ENCODE measurements around the gene DCST1.

Gene DCST1

GRCh38 chr1:155035936-155036335, 2.3 kb downstream of the DCST1 start:
- DNase-seq (ENCODE audit: low read depth, low spot score), result no peak
- H3K4me1 ChIP-seq (ENCODE audit: control insufficient read depth, insufficient read depth, low read length), result no peaks in the 10 kb centered on the region; the same call in 1 of the 2 replicates
- no CpG with 5 or more reads among the region's 2 CpGs for WGBS (ENCODE audit: insufficient coverage, insufficient read length)
- no peaks in the 10 kb centered on the region for H3K36me3 ChIP-seq (ENCODE audit: control insufficient read depth, insufficient read depth, low read length)
- H3K9me3 ChIP-seq (ENCODE audit: control insufficient read depth, insufficient read depth, low read length), result no peaks in the 10 kb centered on the region
- no peak overlapping the region for H3K27ac ChIP-seq (ENCODE audit: low read length)
- H3K4me3 ChIP-seq (ENCODE audit: low read length), result no peak overlapping the region
- H3K27me3 ChIP-seq (ENCODE audit: control insufficient read depth, insufficient read depth, low read length), result no peaks in the 10 kb centered on the region

GRCh38 chr1:155037043-155037442, 3.4 kb downstream of the DCST1 start:
- Histone ChIP-seq H3K4me3 (ENCODE audit: low read length) (no peak overlapping the region), H3K27me3 (ENCODE audit: control insufficient read depth, insufficient read depth, low read length) (no peaks in the 10 kb centered on the region), H3K9me3 (ENCODE audit: control insufficient read depth, insufficient read depth, low read length) (no peaks in the 10 kb centered on the region), H3K4me1 (ENCODE audit: control insufficient read depth, insufficient read depth, low read length) (no peaks in the 10 kb centered on the region; the same call in 1 of the 2 replicates), H3K36me3 (ENCODE audit: control insufficient read depth, insufficient read depth, low read length) (no peaks in the 10 kb centered on the region), H3K27ac (ENCODE audit: low read length) (no peak overlapping the region)
- DNase-seq (ENCODE audit: low read depth, low spot score), result no peak
- WGBS (ENCODE audit: insufficient coverage, insufficient read length), result no CpG with 5 or more reads among the region's 3 CpGs

- H3K36me3 ChIP-seq (ENCODE audit: control insufficient read depth, insufficient read depth, low read length), result no peaks in the 10 kb centered on the region
- no peak overlapping the region for H3K4me3 ChIP-seq (ENCODE audit: low read length)
- H3K27me3 ChIP-seq (ENCODE audit: control insufficient read depth, insufficient read depth, low read length), result no peaks in the 10 kb centered on the region
- H3K4me1 ChIP-seq (ENCODE audit: control insufficient read depth, insufficient read depth, low read length), result no peaks in the 10 kb centered on the region; the same call in 1 of the 2 replicates
- DNase-seq (ENCODE audit: low read depth, low spot score), result no peak
- no CpG with 5 or more reads among the region's 6 CpGs for WGBS (ENCODE audit: insufficient coverage, insufficient read length)
- H3K9me3 ChIP-seq (ENCODE audit: control insufficient read depth, insufficient read depth, low read length), result no peaks in the 10 kb centered on the region
- no peak overlapping the region for H3K27ac ChIP-seq (ENCODE audit: low read length)
Measured at GRCh38 chr1:155037851-155038441, 4.3 kb downstream of the DCST1 start.

GRCh38 chr1:155038602-155039307, 5.1 kb downstream of the DCST1 start:
- no peaks in the 10 kb centered on the region for H3K36me3 ChIP-seq (ENCODE audit: control insufficient read depth, insufficient read depth, low read length)
- no peak overlapping the region for H3K4me3 ChIP-seq (ENCODE audit: low read length)
- H3K4me1 ChIP-seq (ENCODE audit: control insufficient read depth, insufficient read depth, low read length), result no peaks in the 10 kb centered on the region; the same call in 1 of the 2 replicates
- no CpG with 5 or more reads among the region's 8 CpGs for WGBS (ENCODE audit: insufficient coverage, insufficient read length)
- H3K9me3 ChIP-seq (ENCODE audit: control insufficient read depth, insufficient read depth, low read length), result no peaks in the 10 kb centered on the region
- H3K27ac ChIP-seq (ENCODE audit: low read length), result no peak overlapping the region
- DNase-seq (ENCODE audit: low read depth, low spot score), result no peak
- no peaks in the 10 kb centered on the region for H3K27me3 ChIP-seq (ENCODE audit: control insufficient read depth, insufficient read depth, low read length)

- no peaks in the 10 kb centered on the region for H3K36me3 ChIP-seq (ENCODE audit: control insufficient read depth, insufficient read depth, low read length)
- no peaks in the 10 kb centered on the region; the same call in 1 of the 2 replicates for H3K4me1 ChIP-seq (ENCODE audit: control insufficient read depth, insufficient read depth, low read length)
- DNase-seq (ENCODE audit: low read depth, low spot score), result no peak
- H3K27ac ChIP-seq (ENCODE audit: low read length), result no peak overlapping the region
- no CpG with 5 or more reads among the region's 4 CpGs for WGBS (ENCODE audit: insufficient coverage, insufficient read length)
- no peaks in the 10 kb centered on the region for H3K27me3 ChIP-seq (ENCODE audit: control insufficient read depth, insufficient read depth, low read length)
- H3K9me3 ChIP-seq (ENCODE audit: control insufficient read depth, insufficient read depth, low read length), result no peaks in the 10 kb centered on the region
- H3K4me3 ChIP-seq (ENCODE audit: low read length), result no peak overlapping the region
Measured at GRCh38 chr1:155039308-155039669, 5.7 kb downstream of the DCST1 start.

- Histone ChIP-seq H3K27me3 (ENCODE audit: control insufficient read depth, insufficient read depth, low read length) (no peaks in the 10 kb centered on the region), H3K4me1 (ENCODE audit: control insufficient read depth, insufficient read depth, low read length) (peaks cover 3% of the 10 kb centered on the region), H3K9me3 (ENCODE audit: control insufficient read depth, insufficient read depth, low read length) (no peaks in the 10 kb centered on the region), H3K36me3 (ENCODE audit: control insufficient read depth, insufficient read depth, low read length) (no peaks in the 10 kb centered on the region), H3K4me3 (ENCODE audit: low read length) (no peak overlapping the region), H3K27ac (ENCODE audit: low read length) (no peak overlapping the region)
- no peak for DNase-seq (ENCODE audit: low read depth, low spot score)
- no CpG with 5 or more reads among the region's 14 CpGs for WGBS (ENCODE audit: insufficient coverage, insufficient read length)
Measured at GRCh38 chr1:155040358-155041093, 6.9 kb downstream of the DCST1 start.

GRCh38 chr1:155042789-155043188, 9.2 kb downstream of the DCST1 start:
- Histone ChIP-seq H3K27ac (ENCODE audit: low read length) (no peak overlapping the region), H3K4me1 (ENCODE audit: control insufficient read depth, insufficient read depth, low read length) (peaks cover 3% of the 10 kb centered on the region), H3K9me3 (ENCODE audit: control insufficient read depth, insufficient read depth, low read length) (no peaks in the 10 kb centered on the region), H3K36me3 (ENCODE audit: control insufficient read depth, insufficient read depth, low read length) (no peaks in the 10 kb centered on the region), H3K27me3 (ENCODE audit: control insufficient read depth, insufficient read depth, low read length) (no peaks in the 10 kb centered on the region), H3K4me3 (ENCODE audit: low read length) (no peak overlapping the region)
- no CpG with 5 or more reads among the region's 5 CpGs for WGBS (ENCODE audit: insufficient coverage, insufficient read length)
- DNase-seq (ENCODE audit: low read depth, low spot score), result no peak

GRCh38 chr1:155043301-155043702, 9.7 kb downstream of the DCST1 start:
- no peaks in the 10 kb centered on the region for H3K9me3 ChIP-seq (ENCODE audit: control insufficient read depth, insufficient read depth, low read length)
- no peaks in the 10 kb centered on the region for H3K27me3 ChIP-seq (ENCODE audit: control insufficient read depth, insufficient read depth, low read length)
- no peaks in the 10 kb centered on the region for H3K36me3 ChIP-seq (ENCODE audit: control insufficient read depth, insufficient read depth, low read length)
- no peak for DNase-seq (ENCODE audit: low read depth, low spot score)
- no peak overlapping the region for H3K27ac ChIP-seq (ENCODE audit: low read length)
- H3K4me1 ChIP-seq (ENCODE audit: control insufficient read depth, insufficient read depth, low read length), result peaks cover 3% of the 10 kb centered on the region
- H3K4me3 ChIP-seq (ENCODE audit: low read length), result no peak overlapping the region
- no CpG with 5 or more reads among the region's 12 CpGs for WGBS (ENCODE audit: insufficient coverage, insufficient read length)

GRCh38 chr1:155043793-155044192, 10.2 kb downstream of the DCST1 start:
- Histone ChIP-seq H3K36me3 (ENCODE audit: control insufficient read depth, insufficient read depth, low read length) (no peaks in the 10 kb centered on the region), H3K27me3 (ENCODE audit: control insufficient read depth, insufficient read depth, low read length) (no peaks in the 10 kb centered on the region), H3K4me3 (ENCODE audit: low read length) (no peak overlapping the region), H3K4me1 (ENCODE audit: control insufficient read depth, insufficient read depth, low read length) (peaks cover 3% of the 10 kb centered on the region; the same call in 1 of the 2 replicates), H3K9me3 (ENCODE audit: control insufficient read depth, insufficient read depth, low read length) (no peaks in the 10 kb centered on the region), H3K27ac (ENCODE audit: low read length) (no peak overlapping the region)
- WGBS (ENCODE audit: insufficient coverage, insufficient read length), result no CpG with 5 or more reads among the region's 3 CpGs
- no peak for DNase-seq (ENCODE audit: low read depth, low spot score)

GRCh38 chr1:155044365-155044764, 10.7 kb downstream of the DCST1 start:
- peaks cover 3% of the 10 kb centered on the region; the same call in 1 of the 2 replicates for H3K4me1 ChIP-seq (ENCODE audit: control insufficient read depth, insufficient read depth, low read length)
- H3K4me3 ChIP-seq (ENCODE audit: low read length), result no peak overlapping the region
- no peak overlapping the region for H3K27ac ChIP-seq (ENCODE audit: low read length)

More at GRCh38 chr1:155044365-155044764, 10.7 kb downstream of the DCST1 start:
- Histone ChIP-seq H3K9me3 (ENCODE audit: control insufficient read depth, insufficient read depth, low read length) (no peaks in the 10 kb centered on the region), H3K36me3 (ENCODE audit: control insufficient read depth, insufficient read depth, low read length) (no peaks in the 10 kb centered on the region), H3K27me3 (ENCODE audit: control insufficient read depth, insufficient read depth, low read length) (no peaks in the 10 kb centered on the region)
- no CpG with 5 or more reads among the region's 6 CpGs for WGBS (ENCODE audit: insufficient coverage, insufficient read length)
- DNase-seq (ENCODE audit: low read depth, low spot score), result no peak

Measured in iPS DF 6.9 (cell line).